Esophagus squamous epithelium (tissue), 5 donors: ENCODE data around the gene GALNT17. TPM values are rescaled to one million over a fixed set of nuclear protein-coding genes. Genes with fewer than 3 reads are reported as not detected.
A peak's percentile ranks its signal among the peaks of the same experiment; 100 is the strongest.

Source experiments
- DNase-seq: peaks from one replicate; lab custom pipeline; 2025; lab: John Stamatoyannopoulos, UW
- H3K27ac ChIP-seq, 4 donors: fragments of 200-600 bp; sonication (generic); one replicate each; pipeline ENCODE4 v1.5.1; 2016 to 2019; ENCODE audit warnings: mild to moderate bottlenecking in 1 of 4
- H3K27me3 ChIP-seq, 4 donors: fragments of 200-600 bp; sonication (generic); 1 replicate in 3 of 4; 2 replicates in 1 of 4; pipeline versions ENCODE4 v1.5.1 to v1.6.0; 2017 to 2021; ENCODE audit warnings: antibody characterized with exemption in 1 of 4
- H3K36me3 ChIP-seq, 3 donors: fragments of 200-600 bp; sonication (generic); one replicate each; pipeline ENCODE4 v1.5.1; 2016 to 2019
- H3K4me1 ChIP-seq, 3 donors: fragments of 200-600 bp; sonication (generic); one replicate each; pipeline ENCODE4 v1.5.1; 2017 to 2019
- H3K4me3 ChIP-seq, 4 donors: fragments of 200-600 bp; sonication (generic); 1 replicate in 3 of 4; 2 replicates in 1 of 4; pipeline ENCODE4 v1.5.1; 2016 to 2019; ENCODE audit warnings: mild to moderate bottlenecking in 2 of 4, moderate library complexity in 1 of 4
- H3K9me3 ChIP-seq, 3 donors: fragments of 200-600 bp; sonication (generic); one replicate each; pipeline ENCODE4 v1.5.1; 2016 to 2019
- POLR2A ChIP-seq, 4 donors: fragments of 450-650 bp; IDR thresholded peaks; one replicate each; pipeline ENCODE4 v1.6.1; 2017; ENCODE audit warnings: antibody characterized with exemption in 4 of 4, mild to moderate bottlenecking in 4 of 4, moderate library complexity in 3 of 4
- WGBS, 2 donors: methylation state at CpG; one replicate each; pipeline ENCODE4 v1.1.5; 2018; 5-methylcytosine and 5-hydroxymethylcytosine counted together
- intact Hi-C: fragments of 100-400 bp; cut with DNase I; formaldehyde crosslinking; loops from one replicate; pipeline ENCODE4 v1.15.0; 2022
- total RNA-seq, 4 donors: library from RNA; depleted of rRNA; stranded (reverse); fragments of >200 nt; gene quantifications; one replicate each; pipeline ENCODE4 v1.1.0, GENCODE V29; 2016
- TF ChIP-seq, protein P1 (sequence below), 6 experiments: fragments of 450-650 bp in 4 of 6; fragments of 200-600 bp in 2 of 6; sonication (generic) in 2 of 6; IDR thresholded peaks; one replicate each; pipeline ENCODE4 v1.5.1; 2016 to 2019; ENCODE audit warnings: antibody characterized with exemption in 6 of 6, mild to moderate bottlenecking in 4 of 6, moderate library complexity in 4 of 6
- donor health status: DM: yes; HTN: yes; CAD: no.

Gene GALNT17
- total RNA-seq, 4 donors from 2014 or later: 1.6 to 22.1 (median 2.5) TPM

DNA sequence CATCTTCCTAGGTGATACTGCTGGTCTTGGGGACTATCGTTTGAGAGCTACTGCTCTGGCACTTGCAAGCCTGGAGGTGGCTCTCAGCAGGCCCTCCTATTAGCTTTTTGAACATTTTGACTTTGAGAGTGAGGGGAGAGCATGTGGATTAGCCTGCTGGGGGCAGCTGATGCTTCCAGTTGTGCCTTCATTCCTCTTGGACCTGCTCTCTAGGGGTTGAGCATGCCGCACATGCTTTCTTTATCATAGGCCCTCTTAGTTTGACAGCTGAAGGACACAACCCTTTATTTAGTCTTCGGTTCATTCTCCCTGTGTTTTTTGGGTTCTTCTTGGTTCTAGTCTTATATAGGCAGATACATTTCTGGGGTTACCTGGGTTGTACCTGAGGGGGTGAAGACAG lies 132.1 kb downstream of the GALNT17 start:
- 88 to 92% methylated on average over 3 of the region's 3 CpGs for WGBS, 2 donors
- no peak for DNase-seq
- no peak overlapping the region for H3K4me3 ChIP-seq
- H3K27me3 ChIP-seq: no peaks in the 10 kb centered on the region
- H3K27ac ChIP-seq: no peak overlapping the region
- no peaks in the 10 kb centered on the region for H3K36me3 ChIP-seq
- intact Hi-C loops: no loop called here
- peaks cover 0 to 7% (median 0%) of the 10 kb centered on the region in 3 donors for H3K9me3 ChIP-seq
- no peak for TF ChIP-seq POLR2A (IDR thresholded peaks at IDR 0.05)
- TF ChIP-seq, protein P1, sequence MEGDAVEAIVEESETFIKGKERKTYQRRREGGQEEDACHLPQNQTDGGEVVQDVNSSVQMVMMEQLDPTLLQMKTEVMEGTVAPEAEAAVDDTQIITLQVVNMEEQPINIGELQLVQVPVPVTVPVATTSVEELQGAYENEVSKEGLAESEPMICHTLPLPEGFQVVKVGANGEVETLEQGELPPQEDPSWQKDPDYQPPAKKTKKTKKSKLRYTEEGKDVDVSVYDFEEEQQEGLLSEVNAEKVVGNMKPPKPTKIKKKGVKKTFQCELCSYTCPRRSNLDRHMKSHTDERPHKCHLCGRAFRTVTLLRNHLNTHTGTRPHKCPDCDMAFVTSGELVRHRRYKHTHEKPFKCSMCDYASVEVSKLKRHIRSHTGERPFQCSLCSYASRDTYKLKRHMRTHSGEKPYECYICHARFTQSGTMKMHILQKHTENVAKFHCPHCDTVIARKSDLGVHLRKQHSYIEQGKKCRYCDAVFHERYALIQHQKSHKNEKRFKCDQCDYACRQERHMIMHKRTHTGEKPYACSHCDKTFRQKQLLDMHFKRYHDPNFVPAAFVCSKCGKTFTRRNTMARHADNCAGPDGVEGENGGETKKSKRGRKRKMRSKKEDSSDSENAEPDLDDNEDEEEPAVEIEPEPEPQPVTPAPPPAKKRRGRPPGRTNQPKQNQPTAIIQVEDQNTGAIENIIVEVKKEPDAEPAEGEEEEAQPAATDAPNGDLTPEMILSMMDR (IDR thresholded peaks at IDR 0.05): no peak
- no peaks in the 10 kb centered on the region for H3K4me1 ChIP-seq

DNA sequence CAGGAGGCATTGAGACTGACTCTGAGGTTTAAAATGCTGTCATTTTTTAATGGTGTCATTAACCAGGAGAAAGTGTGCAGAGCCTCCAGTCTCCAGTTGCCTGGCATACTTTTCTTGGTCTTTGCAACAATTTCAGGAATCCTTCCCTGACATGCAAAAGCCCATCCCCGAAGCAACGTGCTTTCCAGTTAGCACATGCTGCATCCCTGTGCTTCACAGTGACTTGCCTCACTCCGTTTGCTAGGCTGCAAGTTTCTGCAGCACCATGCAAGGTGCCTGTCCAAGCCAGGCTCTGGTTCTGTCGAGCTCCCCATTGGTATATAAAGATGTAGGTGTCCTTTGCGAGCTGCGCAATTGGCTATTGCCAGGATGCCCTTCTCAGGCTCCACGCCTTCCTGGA lies 135.0 kb downstream of the GALNT17 start:
- H3K27ac ChIP-seq: no peak overlapping the region
- H3K4me1 ChIP-seq: no peaks in the 10 kb centered on the region
- 36 to 40% methylated on average over 7 of the region's 7 CpGs for WGBS, 2 donors
- no peak for DNase-seq
- no peak overlapping the region for H3K4me3 ChIP-seq
- no peaks in the 10 kb centered on the region for H3K36me3 ChIP-seq
- peaks cover 0 to 7% (median 0%) of the 10 kb centered on the region in 3 donors for H3K9me3 ChIP-seq
- no peak for TF ChIP-seq POLR2A (IDR thresholded peaks at IDR 0.05)
- TF ChIP-seq, protein P1 (IDR thresholded peaks at IDR 0.05): no peak
- H3K27me3 ChIP-seq: no peaks in the 10 kb centered on the region
- intact Hi-C loops: no loop called here

- H3K27ac ChIP-seq: no peak overlapping the region
- no peak overlapping the region for H3K4me3 ChIP-seq
- no peaks in the 10 kb centered on the region for H3K36me3 ChIP-seq
- intact Hi-C loops: no loop called here
- WGBS, 2 donors: 42 to 45% methylated on average over 5 of the region's 5 CpGs
- H3K27me3 ChIP-seq: no peaks in the 10 kb centered on the region
- H3K9me3 ChIP-seq: peaks cover 0 to 7% (median 0%) of the 10 kb centered on the region in 3 donors
- TF ChIP-seq, protein P1 (IDR thresholded peaks at IDR 0.05): no peak
- no peak for TF ChIP-seq POLR2A (IDR thresholded peaks at IDR 0.05)
- DNase-seq: no peak
- no peaks in the 10 kb centered on the region for H3K4me1 ChIP-seq
Observed at GRCh38 chr7:71267734-71268469, 136.0 kb downstream of the GALNT17 start.

DNA sequence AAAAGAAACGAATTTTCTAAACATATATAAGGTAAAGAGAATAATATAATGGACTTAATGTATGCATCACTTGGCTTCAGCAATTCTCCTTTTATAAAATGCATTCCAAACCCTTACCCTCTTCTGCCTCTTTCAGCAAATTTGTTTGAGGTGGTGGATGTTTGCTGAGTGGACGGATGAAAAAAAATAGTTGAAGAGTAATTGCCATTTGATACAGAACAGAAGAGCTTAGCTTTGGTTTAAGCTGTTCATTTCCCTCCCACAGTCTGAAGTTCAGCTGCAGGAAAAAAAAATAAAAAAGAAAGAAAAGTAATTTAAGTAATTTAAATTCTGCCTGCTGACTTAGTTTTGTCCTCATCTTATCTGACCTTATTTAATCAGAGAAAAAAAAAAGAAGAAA lies 138.6 kb downstream of the GALNT17 start:
- peaks cover 0 to 9% (median 0%) of the 10 kb centered on the region in 3 donors for H3K4me1 ChIP-seq
- intact Hi-C loops: no loop called here
- H3K27me3 ChIP-seq: no peaks in the 10 kb centered on the region
- peak overlapping the region in 1 of 4 donors; percentile 33 for H3K27ac ChIP-seq
- 34 to 37% methylated on average over 2 of the region's 2 CpGs for WGBS, 2 donors
- TF ChIP-seq POLR2A (IDR thresholded peaks at IDR 0.05): no peak
- TF ChIP-seq, protein P1 (IDR thresholded peaks at IDR 0.05): no peak
- peaks cover 0 to 6% (median 0%) of the 10 kb centered on the region in 3 donors for H3K9me3 ChIP-seq
- no peaks in the 10 kb centered on the region for H3K36me3 ChIP-seq
- no peak for DNase-seq
- H3K4me3 ChIP-seq: no peak overlapping the region

DNA sequence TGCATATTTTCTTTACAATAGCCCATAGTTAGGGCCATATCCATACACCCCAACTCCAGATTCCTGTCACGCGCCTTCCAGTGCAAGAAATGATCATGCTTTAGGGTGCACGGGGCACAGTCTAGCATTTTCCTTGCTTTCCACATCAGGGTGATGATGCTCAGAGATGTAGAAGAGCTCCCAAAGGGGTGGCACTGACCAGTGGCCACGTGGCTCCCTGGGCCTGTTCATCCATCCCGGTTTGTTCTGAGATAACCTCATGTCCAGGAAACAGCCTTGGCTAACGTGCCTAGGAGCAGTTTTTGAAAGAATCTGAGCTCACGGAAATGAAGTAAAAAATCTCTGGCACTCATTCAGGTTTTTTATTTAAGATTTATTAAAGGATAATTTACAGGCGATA lies 139.3 kb downstream of the GALNT17 start:
- Histone ChIP-seq H3K4me3 (no peak overlapping the region), H3K4me1 (peaks cover 0 to 9% (median 0%) of the 10 kb centered on the region in 3 donors), H3K36me3 (no peaks in the 10 kb centered on the region), H3K27me3 (no peaks in the 10 kb centered on the region), H3K27ac (peak overlapping the region in 2 of 4 donors; percentile 28 to 33), H3K9me3 (no peaks in the 10 kb centered on the region)
- TF ChIP-seq POLR2A (IDR thresholded peaks at IDR 0.05): no peak
- TF ChIP-seq, protein P1 (IDR thresholded peaks at IDR 0.05): no peak
- intact Hi-C loops: no loop called here
- DNase-seq: no peak
- 33 to 51% methylated on average over 8 of the region's 8 CpGs for WGBS, 2 donors
